ENCODE measurements around the gene ANKRD31. TPM values are rescaled to one million over a fixed set of nuclear protein-coding genes. Genes with fewer than 3 reads are reported as not detected.

The ANKRD31 gene
- total RNA-seq, 1 experiment from 2014 or later = 1.5 TPM

DNA sequence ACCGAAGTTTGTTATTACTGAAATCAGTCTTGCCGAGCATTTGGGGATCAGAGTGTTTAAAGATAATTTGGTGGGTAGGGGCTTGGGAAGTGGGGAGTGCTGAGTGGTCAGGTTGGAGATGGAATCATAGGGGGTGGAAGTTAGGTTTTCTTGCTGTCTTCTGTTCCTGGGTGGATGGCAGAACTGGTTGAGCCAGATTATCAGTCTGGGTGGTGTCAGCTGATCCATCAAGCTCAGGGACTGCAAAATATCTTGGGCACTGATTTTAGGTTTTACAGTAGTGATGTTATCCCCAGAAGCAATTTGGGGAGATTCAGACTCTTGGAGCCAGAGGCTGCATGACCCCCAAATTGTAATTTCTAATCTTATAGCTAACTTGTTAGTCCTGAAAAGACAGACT is 5.4 kb upstream of the ANKRD31 start:
- DNase-seq = peak; percentile 41
- TF ChIP-seq, protein P1, sequence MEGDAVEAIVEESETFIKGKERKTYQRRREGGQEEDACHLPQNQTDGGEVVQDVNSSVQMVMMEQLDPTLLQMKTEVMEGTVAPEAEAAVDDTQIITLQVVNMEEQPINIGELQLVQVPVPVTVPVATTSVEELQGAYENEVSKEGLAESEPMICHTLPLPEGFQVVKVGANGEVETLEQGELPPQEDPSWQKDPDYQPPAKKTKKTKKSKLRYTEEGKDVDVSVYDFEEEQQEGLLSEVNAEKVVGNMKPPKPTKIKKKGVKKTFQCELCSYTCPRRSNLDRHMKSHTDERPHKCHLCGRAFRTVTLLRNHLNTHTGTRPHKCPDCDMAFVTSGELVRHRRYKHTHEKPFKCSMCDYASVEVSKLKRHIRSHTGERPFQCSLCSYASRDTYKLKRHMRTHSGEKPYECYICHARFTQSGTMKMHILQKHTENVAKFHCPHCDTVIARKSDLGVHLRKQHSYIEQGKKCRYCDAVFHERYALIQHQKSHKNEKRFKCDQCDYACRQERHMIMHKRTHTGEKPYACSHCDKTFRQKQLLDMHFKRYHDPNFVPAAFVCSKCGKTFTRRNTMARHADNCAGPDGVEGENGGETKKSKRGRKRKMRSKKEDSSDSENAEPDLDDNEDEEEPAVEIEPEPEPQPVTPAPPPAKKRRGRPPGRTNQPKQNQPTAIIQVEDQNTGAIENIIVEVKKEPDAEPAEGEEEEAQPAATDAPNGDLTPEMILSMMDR (IDR thresholded peaks at IDR 0.05; ENCODE audit: unreplicated experiment) = no peak
- intact Hi-C loops (cut with micrococcal nuclease; ENCODE audit: unreplicated experiment) = no loop called here
- BruUV-seq (replicated peaks) = no TSS peak
- CTCF ChIA-PET = no interaction called here
- no peak overlapping the region for H3K4me3 Mint-ChIP-seq (ENCODE audit: low read depth, unreplicated experiment)
- H3K27ac Mint-ChIP-seq (ENCODE audit: unreplicated experiment) = peak overlapping the region; percentile 8
- H3K4me1 Mint-ChIP-seq (ENCODE audit: low read depth, unreplicated experiment) = peaks cover 33% of the 10 kb centered on the region
- no peaks in the 10 kb centered on the region for H3K27me3 Mint-ChIP-seq (ENCODE audit: unreplicated experiment)
- peaks cover 13% of the 10 kb centered on the region for H3K36me3 Mint-ChIP-seq (ENCODE audit: insufficient read depth, unreplicated experiment)
- no peaks in the 10 kb centered on the region for H3K9me3 Mint-ChIP-seq (ENCODE audit: low read depth, unreplicated experiment)

DNA sequence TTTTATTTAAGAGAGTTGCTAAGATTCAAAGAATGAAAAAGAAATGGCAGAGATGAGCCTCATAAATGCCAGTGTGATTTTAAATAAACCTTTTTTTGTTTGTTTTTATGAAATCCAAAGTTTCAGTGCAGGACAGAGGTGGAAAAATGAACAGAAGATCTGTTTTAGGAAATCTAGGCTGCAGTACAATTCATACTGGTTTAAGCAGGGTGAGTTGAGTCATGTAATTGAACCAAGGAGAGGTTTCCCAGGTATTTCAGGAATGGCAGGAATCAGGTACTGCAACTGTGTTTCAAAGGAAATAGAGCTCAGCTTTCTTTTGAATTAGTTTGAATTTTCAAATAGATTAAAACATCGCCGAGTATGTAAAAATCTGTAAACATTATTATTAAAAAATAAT is 3.0 kb upstream of the ANKRD31 start:
- peak; percentile 33 for DNase-seq

DNA sequence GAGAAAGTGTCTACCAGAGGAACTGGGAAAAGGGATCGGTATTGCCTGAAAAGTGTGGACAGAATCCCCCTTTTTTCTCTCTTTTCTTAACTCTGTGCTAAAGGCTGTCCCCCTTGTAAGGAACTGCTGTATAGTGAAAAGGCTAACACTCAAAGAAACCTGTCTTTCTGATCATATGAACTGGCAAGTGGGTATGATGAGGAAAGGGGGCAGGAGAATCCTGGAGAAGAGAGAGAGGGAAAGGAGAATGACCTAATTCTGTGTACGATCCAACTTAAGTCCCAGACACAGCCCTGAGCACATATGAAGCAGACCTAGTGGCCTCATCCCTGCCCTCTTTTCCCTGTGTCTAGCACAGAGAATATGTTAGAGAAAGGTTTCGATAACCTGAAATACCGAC is 967 bp downstream of the ANKRD31 start:
- Mint-ChIP-seq H3K4me1 (ENCODE audit: low read depth, unreplicated experiment) (peaks cover 28% of the 10 kb centered on the region), H3K9me3 (ENCODE audit: low read depth, unreplicated experiment) (no peaks in the 10 kb centered on the region), H3K36me3 (ENCODE audit: insufficient read depth, unreplicated experiment) (peaks cover 16% of the 10 kb centered on the region), H3K27me3 (ENCODE audit: unreplicated experiment) (no peaks in the 10 kb centered on the region), H3K27ac (ENCODE audit: unreplicated experiment) (peak overlapping the region; percentile 81), H3K4me3 (ENCODE audit: low read depth, unreplicated experiment) (peak overlapping the region; percentile 69)
- no TSS peak for BruUV-seq (replicated peaks)
- DNase-seq = no peak
- CTCF ChIA-PET = interaction anchor here (0.9 to 2.9 kb wide), 9 partner anchors 17 to 301 kb away, joined by 3 to 18 read pairs (median 7); partner anchors contain the start of gene HMGCR
- TF ChIP-seq, protein P1 (IDR thresholded peaks at IDR 0.05; ENCODE audit: unreplicated experiment) = no peak
- intact Hi-C loops (cut with micrococcal nuclease; ENCODE audit: unreplicated experiment) = loop anchor here (2.0 to 10.0 kb wide), 4 partner anchors 29 to 301 kb away; partner anchors contain the start of genes GCNT4 and HMGCR

More for the DNA sequence above, 3.0 kb upstream of the ANKRD31 start:
- Mint-ChIP-seq H3K36me3 (ENCODE audit: insufficient read depth, unreplicated experiment) (peaks cover 22% of the 10 kb centered on the region), H3K9me3 (ENCODE audit: low read depth, unreplicated experiment) (no peaks in the 10 kb centered on the region), H3K4me1 (ENCODE audit: low read depth, unreplicated experiment) (peaks cover 51% of the 10 kb centered on the region), H3K27me3 (ENCODE audit: unreplicated experiment) (no peaks in the 10 kb centered on the region), H3K27ac (ENCODE audit: unreplicated experiment) (no peak overlapping the region), H3K4me3 (ENCODE audit: low read depth, unreplicated experiment) (no peak overlapping the region)
- BruUV-seq (replicated peaks) = no TSS peak
- intact Hi-C loops (cut with micrococcal nuclease; ENCODE audit: unreplicated experiment) = loop anchor here (10.0 kb wide), 2 partner anchors 185 to 305 kb away; partner anchors contain the start of gene GCNT4
- CTCF ChIA-PET = interaction anchor here (1.1 to 1.3 kb wide), 2 partner anchors 189 to 305 kb away, joined by 3 to 5 read pairs; no protein-coding TSS in a partner anchor
- TF ChIP-seq, protein P1 (IDR thresholded peaks at IDR 0.05; ENCODE audit: unreplicated experiment) = no peak

DNA sequence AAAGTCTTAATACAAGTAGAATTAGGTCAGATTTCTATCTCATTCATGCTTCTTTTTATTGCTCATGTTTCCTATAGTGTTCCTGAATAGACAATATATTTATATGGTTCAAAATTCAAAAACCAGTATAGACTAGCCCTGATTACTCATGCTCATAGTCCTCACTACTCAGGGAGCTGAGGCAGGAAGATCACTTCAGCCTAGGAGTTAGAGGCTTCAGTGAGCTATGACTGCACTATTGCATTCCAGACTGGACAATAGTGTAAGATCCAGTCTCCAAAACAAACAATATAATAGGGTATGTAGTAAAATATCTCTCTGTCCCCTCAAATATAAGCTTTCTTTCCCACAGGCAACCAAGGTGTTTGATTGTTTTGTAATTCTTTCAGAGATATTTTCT is 2.4 kb downstream of the ANKRD31 start:
- H3K4me3 Mint-ChIP-seq (ENCODE audit: low read depth, unreplicated experiment) = no peak overlapping the region
- H3K27me3 Mint-ChIP-seq (ENCODE audit: unreplicated experiment) = no peaks in the 10 kb centered on the region
- peaks cover 23% of the 10 kb centered on the region for H3K4me1 Mint-ChIP-seq (ENCODE audit: low read depth, unreplicated experiment)
- H3K9me3 Mint-ChIP-seq (ENCODE audit: low read depth, unreplicated experiment) = no peaks in the 10 kb centered on the region
- no TSS peak for BruUV-seq (replicated peaks)
- CTCF ChIA-PET = no interaction called here
- no peak overlapping the region for H3K27ac Mint-ChIP-seq (ENCODE audit: unreplicated experiment)
- no peak for DNase-seq
- TF ChIP-seq, protein P1 (IDR thresholded peaks at IDR 0.05; ENCODE audit: unreplicated experiment) = no peak
- peaks cover 10% of the 10 kb centered on the region for H3K36me3 Mint-ChIP-seq (ENCODE audit: insufficient read depth, unreplicated experiment)
- intact Hi-C loops (cut with micrococcal nuclease; ENCODE audit: unreplicated experiment) = loop anchor here (10.0 kb wide), 2 partner anchors 179 to 299 kb away; partner anchors contain the start of gene GCNT4

All from Calu3 (cell line).